Cardiac ventricle fibroblast (primary cell): ENCODE data around the gene MYO1A. TPM values are rescaled to one million over a fixed set of nuclear protein-coding genes. Genes with fewer than 3 reads are reported as not detected.

Source experiments
- total RNA-seq: library from RNA; depleted of rRNA; stranded (reverse); fragments of >200 nt; gene quantifications from 2 replicates; pipeline ENCODE4 v1.2.3, GENCODE V29; 2015

Gene MYO1A
- not detected in 2 replicates for total RNA-seq

DNA sequence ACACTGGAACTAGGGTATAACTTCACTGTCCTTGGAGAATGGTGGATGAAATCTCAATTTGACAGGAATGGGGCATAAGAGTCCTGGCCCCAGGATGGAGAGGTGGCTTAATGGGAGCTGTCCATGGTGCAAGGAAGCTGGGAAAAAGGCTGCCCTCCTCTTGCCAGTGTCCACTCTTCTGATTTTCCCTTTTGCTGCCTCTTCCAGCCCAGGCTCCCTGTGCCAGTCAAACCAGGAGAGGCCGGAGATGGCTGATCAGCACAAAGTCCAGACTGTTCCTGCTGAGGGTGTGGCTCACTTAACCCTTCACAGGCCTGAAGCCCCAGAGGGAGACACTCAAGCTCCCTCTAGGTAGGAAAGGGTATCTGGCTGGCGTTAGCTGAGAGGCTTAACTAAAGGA lies at the start of gene MYO1A:
MYO1A (minus strand) TSS at position 240 of the 400 bp plus-strand sequence. CDS start 1,806 bp downstream, outside the sequence.

DNA sequence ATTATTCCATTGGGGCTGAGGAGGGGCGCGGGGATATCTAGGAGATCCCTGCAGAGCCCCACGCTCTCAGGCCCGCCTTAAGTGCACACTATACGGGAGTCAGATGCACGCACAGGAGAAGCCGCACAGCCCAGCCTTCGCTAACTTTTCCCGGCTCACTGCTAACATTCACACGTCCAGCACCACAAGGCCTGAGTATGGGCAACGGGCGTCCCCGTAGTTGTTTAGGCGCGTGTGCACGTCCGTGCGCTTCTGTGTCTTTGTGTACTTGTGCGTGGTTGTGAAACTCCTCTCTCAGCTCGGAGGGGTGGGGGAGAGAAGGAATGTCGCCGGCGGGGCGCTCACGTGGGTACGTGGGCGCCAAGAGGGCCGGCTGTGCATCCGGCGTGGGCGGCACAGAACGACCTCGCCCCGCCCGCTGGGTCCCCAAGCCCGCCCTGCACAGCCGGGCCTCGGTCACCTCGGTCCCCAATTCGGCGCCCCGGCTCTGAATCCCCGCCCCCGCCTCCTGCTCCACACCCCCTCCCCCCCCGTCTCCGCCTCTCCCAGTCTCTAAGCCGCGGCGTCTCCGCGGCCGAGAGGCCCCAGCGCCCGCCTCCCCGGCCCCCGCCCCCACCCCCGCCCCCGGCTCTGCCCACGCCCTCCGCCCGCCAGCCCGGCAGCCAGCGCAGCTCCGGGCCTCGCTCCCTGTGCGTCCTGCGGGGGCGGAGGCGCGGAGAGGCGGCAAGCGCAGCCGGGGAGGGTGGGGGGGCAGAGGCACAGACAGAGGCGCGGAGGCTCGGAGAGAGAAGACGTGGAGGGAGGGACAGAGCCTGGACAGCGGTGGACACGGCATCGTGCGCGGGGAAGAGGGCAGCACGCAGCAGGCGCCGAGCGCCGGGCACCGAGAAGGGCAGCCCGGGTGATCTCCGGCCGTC lies 38.7 kb upstream of the MYO1A start, which contains the start of gene NAB2:
NAB2 (plus strand) TSS at position 761 of the 917 bp plus-strand sequence. CDS start 158 bp downstream, outside the sequence.

DNA sequence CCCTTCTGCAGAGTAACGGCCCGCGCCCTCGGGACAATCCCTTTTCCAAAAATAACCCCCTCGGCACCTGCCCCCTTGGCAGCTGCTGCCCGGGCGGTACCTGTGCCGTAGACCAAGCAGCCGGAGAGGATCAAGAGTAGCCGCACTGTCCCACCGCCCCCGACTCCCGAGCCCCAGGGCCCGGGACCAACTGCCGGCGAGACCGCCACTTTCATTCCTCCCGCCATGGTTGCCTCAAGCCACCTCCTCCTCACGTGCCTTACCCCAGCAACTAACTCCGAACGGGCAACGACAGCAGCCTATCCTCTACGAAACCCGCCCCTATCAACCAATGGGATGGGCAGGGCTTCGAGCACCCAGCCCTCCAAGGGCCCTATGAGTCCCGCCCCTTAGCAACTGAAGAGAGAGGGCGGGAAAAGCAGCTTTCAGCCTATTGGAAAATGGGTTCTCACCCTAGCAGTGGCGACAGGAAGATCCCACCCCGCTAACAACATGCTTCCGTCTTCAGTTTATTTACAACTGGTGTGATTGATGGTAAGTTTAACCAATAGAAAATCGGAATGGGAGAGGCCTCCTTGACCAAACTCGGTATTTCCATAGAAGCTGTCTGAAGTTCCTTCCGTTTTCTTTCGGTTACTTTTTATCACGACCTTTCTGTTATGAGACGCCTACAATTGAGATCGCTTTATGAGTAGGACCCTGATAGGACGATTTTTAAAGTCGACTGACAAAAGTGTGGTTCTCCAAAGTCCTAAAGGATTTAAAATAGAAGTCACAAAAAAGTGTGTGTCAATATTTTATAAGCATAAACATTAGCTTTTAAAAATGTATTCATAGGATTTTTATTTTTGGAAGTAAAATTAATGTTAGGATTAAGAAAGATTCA lies 28.8 kb upstream of the MYO1A start, which contains the start of gene NEMP1:
NEMP1 (minus strand) TSS at position 273 of the 886 bp plus-strand sequence; CDS start at position 227, 46 bp downstream.

DNA sequence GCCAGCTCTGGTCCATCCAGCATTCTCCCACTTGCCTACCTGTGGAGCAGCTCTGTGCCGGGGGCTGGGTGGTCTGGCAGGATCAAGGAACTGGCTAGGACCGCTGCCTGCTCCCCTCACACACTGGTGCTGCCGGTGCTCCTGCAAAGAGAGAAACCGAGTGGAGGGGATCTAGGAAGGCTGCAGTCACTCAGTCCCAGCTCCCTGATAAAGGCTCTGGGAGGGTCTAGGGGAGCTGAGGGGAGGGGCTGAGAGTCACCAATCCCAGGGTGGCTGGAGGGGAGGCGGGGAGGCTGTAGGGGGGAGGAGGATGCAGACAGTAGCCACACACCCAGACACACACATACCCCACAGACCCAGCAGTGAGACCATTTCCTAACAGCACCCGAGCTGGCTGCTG lies 33.6 kb downstream of the MYO1A start, which contains the start of gene TAC3:
TAC3 (minus strand) TSS at position 182 of the 400 bp plus-strand sequence. CDS start 732 bp downstream, outside the sequence.

DNA sequence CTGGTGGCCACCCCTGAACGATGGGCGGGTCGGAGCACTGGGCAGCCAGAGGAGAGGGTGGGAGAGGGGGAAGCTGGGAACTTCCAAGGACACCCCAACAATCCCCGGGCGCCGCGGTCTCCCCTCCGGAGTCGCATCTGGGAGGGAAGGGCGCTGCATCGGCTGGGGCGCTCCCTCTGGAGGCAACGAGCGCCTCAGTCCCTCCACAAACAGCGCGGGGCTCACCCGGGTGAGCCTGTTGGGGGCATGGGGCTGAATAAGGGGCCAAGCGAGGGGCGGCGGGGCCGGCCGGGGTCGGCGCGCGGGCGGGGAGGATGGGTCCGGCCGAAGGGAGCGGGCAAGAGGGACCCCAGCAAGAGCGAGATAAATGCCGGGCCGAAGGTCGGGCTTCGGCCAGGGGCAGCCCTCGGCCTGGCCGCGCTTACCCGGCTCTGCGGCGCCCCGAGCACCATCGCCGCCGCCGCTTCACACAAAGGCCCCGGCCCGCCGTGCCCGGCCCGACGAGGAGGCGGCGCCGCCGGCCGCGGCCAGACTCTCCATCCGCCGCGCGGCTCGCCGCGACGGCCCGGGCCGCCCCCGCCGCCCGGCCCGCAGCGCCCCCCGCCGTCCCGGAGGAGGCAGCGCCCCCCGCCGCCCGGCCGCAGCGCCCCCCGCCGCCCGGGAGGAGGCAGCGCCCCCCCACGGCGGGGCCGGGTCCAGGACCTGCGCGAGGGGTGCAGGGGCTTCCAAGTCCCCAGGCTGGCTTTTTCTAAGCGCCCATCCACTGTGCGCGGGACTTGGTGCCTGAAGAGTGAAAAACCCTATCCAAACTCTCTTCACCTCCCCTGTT lies 43.7 kb downstream of the MYO1A start, which contains the start of gene ZBTB39:
ZBTB39 (minus strand) TSS at position 567 of the 829 bp plus-strand sequence. CDS start 1,629 bp downstream, outside the sequence.

Other genes with a start within 250 kb of the MYO1A start
- gene SDR9C7, start 115.7 kb downstream of the MYO1A start, total RNA-seq = not detected in 2 replicates
- 0.06 TPM in 1 of 2 replicates, not detected in the other for gene RDH16, start 92.5 kb downstream of the MYO1A start, total RNA-seq
- gene ZBTB39, start 43.6 kb downstream of the MYO1A start, total RNA-seq = 1.9 and 2.0 TPM in 2 replicates
- gene TAC3, start 33.6 kb downstream of the MYO1A start, total RNA-seq = not detected in 2 replicates
- gene NEMP1, start 28.7 kb upstream of the MYO1A start, total RNA-seq = 2.2 and 3.5 TPM in 2 replicates
- 40.6 and 54.4 TPM in 2 replicates for gene NAB2, start 39.0 kb upstream of the MYO1A start, total RNA-seq
- gene STAT6, start 61.2 kb upstream of the MYO1A start, total RNA-seq = 106 and 115 TPM in 2 replicates
- gene LRP1, start 78.4 kb upstream of the MYO1A start, total RNA-seq = 1,119 and 1,224 TPM in 2 replicates
- gene LRP1-AS, start 97.5 kb upstream of the MYO1A start, total RNA-seq = not detected in 2 replicates
- 17.6 and 21.4 TPM in 2 replicates for gene NXPH4, start 166.7 kb upstream of the MYO1A start, total RNA-seq
- gene SHMT2, start 179.6 kb upstream of the MYO1A start, total RNA-seq = 118 and 140 TPM in 2 replicates
- 0.20 and 3.1 TPM in 2 replicates for gene STAC3, start 201.1 kb upstream of the MYO1A start, total RNA-seq